Astrocyte (in vitro differentiated cells and primary cell): ENCODE measurements around the gene ROMO1.

Experiments used
- CTCF ChIP-seq: IDR thresholded peaks from 2 replicates; pipeline ENCODE4 v1.5.1; 2011; ENCODE audit warnings: low read depth, mild to moderate bottlenecking, inconsistent platforms, low read length, moderate library complexity; ENCODE audit not compliant: insufficient read depth
- EZH2 ChIP-seq: IDR thresholded peaks from 2 replicates; pipeline ENCODE4 v1.6.1; 2012; ENCODE audit warnings: mild to moderate bottlenecking, low read length, inconsistent platforms; ENCODE audit not compliant: insufficient read depth

- TF ChIP-seq EZH2 = no peak
- no peak for TF ChIP-seq CTCF
Observed at GRCh38 chr20:35716330-35716729, 17.1 kb downstream of the ROMO1 start.
